Activated CD4-positive, alpha-beta T cell treated with anti-CD3 and anti-CD28 coated beads for 4 hours (primary cell): Measurements from ENCODE around the gene SPP2.

ENCODE experiments used
- DNase-seq, 2 donors: peaks; one replicate each; pipeline ENCODE4 v3.0.0-alpha.2; 2020

The SPP2 gene

DNA sequence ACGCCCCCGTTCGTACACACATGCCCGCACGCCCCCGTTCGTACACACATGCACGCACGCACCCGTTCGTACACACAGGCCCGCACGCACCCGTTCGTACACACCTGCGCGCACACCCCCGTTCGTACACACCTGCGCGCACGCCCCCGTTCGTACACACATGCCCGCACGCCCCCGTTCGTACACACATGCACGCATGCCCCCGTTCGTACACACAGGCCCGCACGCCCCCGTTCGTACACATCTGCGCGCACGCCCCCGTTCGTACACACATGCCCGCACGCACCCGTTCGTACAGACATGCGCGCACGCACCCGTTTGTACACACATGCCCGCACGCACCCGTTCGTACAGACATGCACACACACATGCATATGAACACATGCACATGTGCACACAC is 45.7 kb downstream of the SPP2 start:
- DNase-seq, result no peak

DNA sequence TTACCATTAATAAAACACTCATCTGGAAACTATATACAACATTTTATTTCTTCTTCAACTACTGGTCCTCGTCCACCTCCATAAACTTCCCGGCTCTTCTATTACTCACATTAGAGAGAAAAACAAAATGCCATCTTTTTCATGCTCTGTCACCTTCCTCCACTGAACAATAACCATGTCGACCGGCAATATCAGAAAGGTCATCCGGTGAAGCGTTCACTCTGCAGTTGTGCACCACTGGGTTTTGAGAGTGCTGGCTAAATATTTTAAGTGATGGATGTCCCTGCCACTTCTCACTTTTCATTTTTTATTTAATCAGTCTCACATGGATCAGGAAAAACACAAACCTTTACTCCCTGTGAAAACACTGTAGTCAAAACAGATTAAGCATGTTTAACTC is 48.2 kb downstream of the SPP2 start:
- DNase-seq, result no peak

GRCh38 chr2:234099266-234099665 is 48.8 kb downstream of the SPP2 start:
- DNase-seq, result no peak

GRCh38 chr2:234100686-234101085 is 50.2 kb downstream of the SPP2 start:
- DNase-seq, result no peak

GRCh38 chr2:234102112-234102511 is 51.6 kb downstream of the SPP2 start:
- DNase-seq, result no peak

DNA sequence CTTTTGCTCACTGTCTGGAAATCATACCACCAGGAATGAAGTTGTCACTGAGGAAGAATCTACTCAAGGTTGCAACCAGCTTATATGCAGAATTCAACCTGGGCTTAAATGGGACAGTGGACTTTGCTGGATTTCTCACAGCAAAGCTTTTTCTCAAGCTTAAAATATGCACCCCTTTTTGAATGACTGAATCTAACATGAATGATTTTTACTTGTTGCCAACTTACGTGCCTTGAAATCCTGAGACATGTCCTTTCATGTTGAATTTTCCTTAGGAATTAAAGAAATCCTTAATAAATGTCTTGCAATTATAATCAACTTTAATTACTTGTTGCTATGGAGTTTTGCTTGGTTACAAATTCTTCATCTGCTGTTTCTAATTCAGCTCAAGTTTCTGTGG is 57.4 kb downstream of the SPP2 start:
- DNase-seq, result no peak

GRCh38 chr2:234109321-234109720 is 58.8 kb downstream of the SPP2 start:
- DNase-seq, result no peak

- DNase-seq, result no peak
Observed at GRCh38 chr2:234110219-234110618, 59.7 kb downstream of the SPP2 start.

- DNase-seq, result no peak
Observed at GRCh38 chr2:234111523-234111922, 61.0 kb downstream of the SPP2 start.

GRCh38 chr2:234116010-234116409 is 65.5 kb downstream of the SPP2 start:
- DNase-seq, result no peak

DNA sequence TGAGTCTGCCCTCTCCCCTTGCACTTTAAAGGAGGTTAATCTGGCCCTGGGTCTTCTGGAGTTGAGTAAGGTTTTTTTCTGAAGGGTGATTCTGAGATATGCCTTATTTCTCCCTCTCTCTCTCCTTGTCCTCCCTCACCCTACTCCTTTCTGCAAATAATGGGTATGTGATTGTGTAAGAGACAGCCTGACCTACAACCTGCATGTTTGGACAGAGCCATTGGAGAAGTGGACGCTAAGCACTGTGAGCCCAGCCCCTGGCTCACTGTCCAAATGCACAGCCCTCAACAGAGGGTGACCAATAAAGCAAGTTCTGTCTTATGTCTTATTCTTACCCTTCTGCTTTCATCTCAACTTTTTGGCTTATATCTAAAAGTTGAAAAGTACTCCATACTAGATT is 71.5 kb downstream of the SPP2 start:
- DNase-seq, result no peak

DNA sequence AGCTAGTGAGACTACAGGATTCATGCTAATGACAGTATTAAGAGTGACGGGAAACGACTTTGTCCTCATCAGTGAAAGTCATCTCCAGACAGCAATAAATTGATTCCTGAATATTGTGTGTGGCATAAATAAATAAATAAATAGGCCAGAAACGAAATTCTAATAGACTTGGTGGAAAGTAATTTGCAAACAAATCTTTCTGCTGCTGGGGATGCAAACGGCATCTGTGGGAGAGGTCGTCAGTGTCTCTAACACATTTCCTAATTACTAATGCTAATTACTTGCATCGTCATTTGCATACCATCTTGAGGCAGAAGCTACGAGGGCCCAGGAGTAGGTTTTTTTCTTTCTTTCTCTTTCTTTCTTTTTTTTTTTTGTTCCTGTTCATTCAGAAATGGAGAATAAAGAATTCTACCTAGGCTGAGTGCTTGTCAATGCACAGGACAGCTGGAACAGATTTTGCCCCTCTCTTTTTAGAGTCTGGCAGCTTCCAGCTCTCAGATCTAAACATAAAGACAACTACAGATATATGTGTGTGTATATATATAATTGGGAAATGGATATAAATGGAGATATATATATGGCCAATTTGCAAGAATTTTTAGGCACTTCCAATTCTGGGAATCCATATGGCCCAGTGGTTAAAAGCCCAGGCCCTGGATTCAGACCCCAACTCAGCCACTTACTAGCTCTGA is 75.1 kb downstream of the SPP2 start:
- no peak for DNase-seq

DNA sequence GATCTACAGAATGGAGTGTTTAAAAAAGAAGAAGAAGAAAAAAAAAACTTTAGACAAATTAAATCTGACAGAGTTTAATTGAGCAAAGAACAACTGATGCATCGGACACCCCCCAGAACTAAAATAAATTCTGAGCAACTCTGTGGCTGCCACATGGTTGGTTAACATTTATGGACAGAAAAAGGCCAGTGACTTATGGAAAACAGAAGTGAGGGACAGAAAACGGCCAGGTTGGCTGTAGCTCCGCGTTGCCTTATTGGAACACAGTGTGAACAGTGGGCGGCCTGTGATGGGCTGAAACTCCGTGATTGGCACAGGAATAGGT is 75.6 kb downstream of the SPP2 start:
- no peak for DNase-seq
